H1 (cell line): ENCODE data around the gene NR5A1.

Experiments used
- CHD1 ChIP-seq: IDR thresholded peaks from 2 replicates; pipeline ENCODE4 v1.6.1; 2012; ENCODE audit warnings: low read depth, low read length, improper control_type of control experiment
- CTCF ChIP-seq, 3 experiments: IDR thresholded peaks; 1 replicate in 2 of 3; 2 replicates in 1 of 3; pipeline versions ENCODE4 v1.5.1 to v1.6.1; 2011; ENCODE audit warnings: low read length in 3 of 3, mild to moderate bottlenecking in 3 of 3, inconsistent platforms in 2 of 3, low read depth in 1 of 3, moderate library complexity in 1 of 3; ENCODE audit not compliant: insufficient read depth in 1 of 3; ENCODE audit errors: control extremely low read depth in 1 of 3
- EZH2 ChIP-seq: fragments of 200-600 bp; sonication (generic); IDR thresholded peaks from 2 replicates; pipeline ENCODE4 v1.7.1; 2012; ENCODE audit warnings: low read depth, mild to moderate bottlenecking, moderate library complexity, low read length, inconsistent platforms; ENCODE audit not compliant: severe bottlenecking
- HDAC2 ChIP-seq, 2 experiments: fragments of 300-600 bp in 1 of 2; sonication (generic) in 1 of 2; IDR thresholded peaks; 2 replicates each; pipeline ENCODE4 v1.6.1; 2011 to 2012; ENCODE audit warnings: low read depth in 2 of 2, low read length in 2 of 2, mild to moderate bottlenecking in 2 of 2, moderate library complexity in 2 of 2, borderline replicate concordance in 1 of 2, inconsistent platforms in 1 of 2
- HDAC6 ChIP-seq: IDR thresholded peaks from one replicate; pipeline ENCODE4 v1.7.1; 2012; ENCODE audit warnings: low read depth, mild to moderate bottlenecking, inconsistent platforms, low read length, moderate library complexity
- JUN ChIP-seq: IDR thresholded peaks from 2 replicates; pipeline ENCODE4 v1.6.1; 2011; ENCODE audit warnings: low read depth, mild to moderate bottlenecking, improper control_type of control experiment, low read length
- JUND ChIP-seq: IDR thresholded peaks from 2 replicates; pipeline ENCODE4 v1.6.1; 2011; ENCODE audit warnings: mild to moderate bottlenecking, improper control_type of control experiment, low read length
- MAX ChIP-seq: IDR thresholded peaks from 2 replicates; pipeline ENCODE4 v1.6.1; 2012; ENCODE audit warnings: inconsistent platforms
- POLR2A ChIP-seq, 2 experiments: IDR thresholded peaks; 1 replicate in 1 of 2; 2 replicates in 1 of 2; pipeline ENCODE4 v1.6.1; 2011; ENCODE audit warnings: low read depth in 2 of 2, low read length in 2 of 2, mild to moderate bottlenecking in 2 of 2; ENCODE audit errors: control extremely low read depth in 1 of 2
- POLR2AphosphoS5 ChIP-seq: IDR thresholded peaks from 2 replicates; pipeline ENCODE4 v1.6.1; 2011; ENCODE audit warnings: low read depth, low read length
- RAD21 ChIP-seq, 2 experiments: IDR thresholded peaks in 1 of 2; conservative IDR thresholded peaks in 1 of 2; 2 replicates each; pipeline ENCODE4 v1.6.1; 2011; ENCODE audit warnings: low read depth in 2 of 2, low read length in 2 of 2, improper control_type of control experiment in 1 of 2, inconsistent platforms in 1 of 2, mild to moderate bottlenecking in 1 of 2, moderate library complexity in 1 of 2
- RFX5 ChIP-seq: IDR thresholded peaks from 2 replicates; pipeline ENCODE4 v1.6.1; 2011; ENCODE audit warnings: low read depth, low read length, improper control_type of control experiment, borderline replicate concordance
- SIX5 ChIP-seq: IDR thresholded peaks from 2 replicates; pipeline ENCODE4 v1.6.1; 2011; ENCODE audit warnings: mild to moderate bottlenecking, low read depth, low read length
- TBP ChIP-seq: IDR thresholded peaks from 2 replicates; pipeline ENCODE4 v1.6.1; 2011; ENCODE audit warnings: low read depth, low read length, improper control_type of control experiment

GRCh38 chr9:124454791-124455443 is 52.3 kb downstream of the NR5A1 start:
- TF ChIP-seq JUND (no peak), CHD1 (no peak), TBP (no peak), CTCF (IDR thresholded peaks at IDR 0.05; ENCODE audit: control extremely low read depth in 1 of 3, insufficient read depth in 1 of 3, low read depth in 1 of 3, low read length in 3 of 3) (no peak), HDAC2 (IDR thresholded peaks at IDR 0.05; ENCODE audit: borderline replicate concordance in 1 of 2, low read depth in 2 of 2, low read length in 2 of 2) (no peak), RAD21 (IDR thresholded peaks at IDR 0.05 in 1 of 2, conservative IDR thresholded peaks at IDR 0.05 in 1 of 2; ENCODE audit: low read depth in 2 of 2, low read length in 2 of 2) (no peak), RFX5 (no peak), MAX (no peak), POLR2A (IDR thresholded peaks at IDR 0.05; ENCODE audit: control extremely low read depth in 1 of 2, low read depth in 2 of 2, low read length in 2 of 2) (no peak), EZH2 (no peak), SIX5 (no peak), HDAC6 (no peak), POLR2AphosphoS5 (no peak), JUN (no peak)
